GM23338 (cell line): Measurements from ENCODE around the gene CFDP1. TPM values are rescaled to one million over a fixed set of nuclear protein-coding genes. Genes with fewer than 3 reads are reported as not detected.
A peak's percentile ranks its signal among the peaks of the same experiment; 100 is the strongest.

Experiments
- ATAC-seq: fragments of 200-7000 bp; cut with Tn5 transposase; 3 replicates; pipeline ENCODE4 v1.9.1; 2020
- DNase-seq: peaks from one replicate; pipeline ENCODE4 v3.0.0-alpha.2; 2015; ENCODE audit warnings: low spot score
- H2AFZ ChIP-seq: fragments of 200-600 bp; sonication (generic); 2 replicates; pipeline ENCODE4 v1.8.0; 2016; ENCODE audit warnings: antibody characterized with exemption, mild to moderate bottlenecking, moderate library complexity
- H3F3A ChIP-seq: fragments of 200-600 bp; sonication (generic); replicated peaks from 2 replicates; pipeline ENCODE4 v1.8.0; 2017; ENCODE audit warnings: antibody characterized with exemption, mixed run types, low read depth
- H3K27ac ChIP-seq: fragments of 200-600 bp; sonication (generic); 2 replicates; pipeline ENCODE4 v1.6.1; 2016; ENCODE audit warnings: low read depth
- H3K27me3 ChIP-seq: fragments of 200-600 bp; sonication (generic); 2 replicates; pipeline ENCODE4 v1.8.0; 2016; ENCODE audit warnings: mild to moderate bottlenecking, mixed run types, moderate library complexity; ENCODE audit not compliant: insufficient read depth
- H3K36me3 ChIP-seq: fragments of 200-600 bp; sonication (generic); 2 replicates; pipeline ENCODE4 v1.8.0; 2016; ENCODE audit warnings: mild to moderate bottlenecking; ENCODE audit not compliant: insufficient read depth
- H3K4me1 ChIP-seq: fragments of 200-600 bp; sonication (generic); 2 replicates; pipeline ENCODE4 v1.8.0; 2016; ENCODE audit warnings: mild to moderate bottlenecking, moderate library complexity; ENCODE audit not compliant: insufficient read depth
- H3K4me2 ChIP-seq: fragments of 200-600 bp; sonication (generic); 2 replicates; pipeline ENCODE4 v1.7.1; 2017; ENCODE audit warnings: mixed run types
- H3K4me3 ChIP-seq: fragments of 200-600 bp; sonication (generic); 2 replicates; pipeline ENCODE4 v1.6.1; 2016; ENCODE audit warnings: mixed run types
- H3K79me2 ChIP-seq: fragments of 200-600 bp; sonication (generic); replicated peaks from 2 replicates; pipeline ENCODE4 v1.8.0; 2017; ENCODE audit warnings: mild to moderate bottlenecking; ENCODE audit not compliant: insufficient read depth
- H3K9me2 ChIP-seq: fragments of 200-600 bp; sonication (generic); 2 replicates; pipeline ENCODE4 v1.8.0; 2017; ENCODE audit not compliant: insufficient read depth
- H4K20me1 ChIP-seq: fragments of 200-600 bp; sonication (generic); replicated peaks from 2 replicates; pipeline ENCODE4 v1.8.0; 2017; ENCODE audit warnings: mild to moderate bottlenecking; ENCODE audit not compliant: insufficient read depth
- H3K27ac Mint-ChIP-seq: 2 replicates; pipeline ENCODE4 v1.8.0; 2020; ENCODE audit warnings: inconsistent platforms, mild to moderate bottlenecking, moderate library complexity, mixed read lengths
- H3K27me3 Mint-ChIP-seq: 3 replicates; pipeline ENCODE4 v1.8.0; 2022; ENCODE audit warnings: low read depth, mild to moderate bottlenecking, moderate library complexity, mixed read lengths, inconsistent platforms; ENCODE audit not compliant: insufficient read depth, poor library complexity
- H3K36me3 Mint-ChIP-seq: 3 replicates; pipeline ENCODE4 v1.8.0; 2021; ENCODE audit warnings: low read depth, mild to moderate bottlenecking, inconsistent platforms, moderate library complexity, mixed read lengths
- H3K4me1 Mint-ChIP-seq: 3 replicates; pipeline ENCODE4 v1.8.0; 2020; ENCODE audit warnings: mild to moderate bottlenecking, inconsistent platforms, mixed read lengths
- H3K4me3 Mint-ChIP-seq: 3 replicates; pipeline ENCODE4 v1.8.0; 2021; ENCODE audit warnings: moderate library complexity, mild to moderate bottlenecking, inconsistent platforms, mixed read lengths
- H3K9me3 Mint-ChIP-seq: 3 replicates; pipeline ENCODE4 v1.8.0; 2020; ENCODE audit warnings: moderate library complexity, mild to moderate bottlenecking, inconsistent platforms, mixed read lengths
- CREB1 ChIP-seq: fragments of 250-450 bp; sonication (Bioruptor Pico); IDR thresholded peaks from 2 replicates; pipeline ENCODE4 v1.5.0; 2020; ENCODE audit warnings: low read depth, mild to moderate bottlenecking, moderate library complexity
- EZH2 ChIP-seq: fragments of 200-600 bp; sonication (generic); IDR thresholded peaks from one replicate; pipeline ENCODE4 v1.8.0; 2017; ENCODE audit warnings: antibody characterized with exemption, mild to moderate bottlenecking, low read depth; ENCODE audit not compliant: unreplicated experiment
- EZH2phosphoT487 ChIP-seq: fragments of 200-600 bp; sonication (generic); IDR thresholded peaks from one replicate; pipeline ENCODE4 v1.8.1; 2018; ENCODE audit warnings: antibody characterized with exemption; ENCODE audit not compliant: unreplicated experiment
- NANOG ChIP-seq: IDR thresholded peaks from 2 replicates; pipeline ENCODE4 v1.6.1; 2016; ENCODE audit warnings: antibody characterized with exemption, borderline replicate concordance
- POLR2AphosphoS5 ChIP-seq: IDR thresholded peaks from 2 replicates; pipeline ENCODE4 v1.6.1; 2016; ENCODE audit warnings: antibody characterized with exemption, low read depth
- STAT1 ChIP-seq: IDR thresholded peaks from one replicate; pipeline ENCODE4 v1.6.1; 2016; ENCODE audit warnings: antibody characterized with exemption; ENCODE audit not compliant: unreplicated experiment
- ZNF114 ChIP-seq: fragments of 250-450 bp; sonication (Bioruptor Pico); IDR thresholded peaks from 2 replicates; pipeline ENCODE4 v1.5.0; 2020; ENCODE audit warnings: mild to moderate bottlenecking, moderate library complexity
- ZNF331 ChIP-seq: fragments of 250-450 bp; sonication (Bioruptor Pico); IDR thresholded peaks from 2 replicates; pipeline ENCODE4 v1.5.0; 2020; ENCODE audit warnings: low read depth, mild to moderate bottlenecking, moderate library complexity
- polyA plus RNA-seq: library from polyadenylated mRNA; unstranded; fragments of >200 nt; fragmentation: Nextera tagmentation; extraction: Ambion mirVana; gene quantifications from 2 replicates; pipeline ENCODE4 v1.2.1, GENCODE V29; 2016
- total RNA-seq: library from RNA; depleted of rRNA; stranded (reverse); fragments of >200 nt; shearing (Covaris generic); gene quantifications from 2 replicates; pipeline ENCODE4 v1.2.3, GENCODE V29; 2014
- TF ChIP-seq, protein P1 (sequence below): IDR thresholded peaks from one replicate; pipeline ENCODE4 v1.6.1; 2018; ENCODE audit warnings: antibody characterized with exemption; ENCODE audit not compliant: unreplicated experiment
- TF ChIP-seq, protein P2 (sequence below): IDR thresholded peaks from 2 replicates; pipeline ENCODE4 v1.6.1; 2016; ENCODE audit warnings: antibody characterized with exemption

Gene CFDP1
- total and polyA plus RNA-seq, 2 experiments from 2014 or later, result 89.9 to 224 TPM

DNA sequence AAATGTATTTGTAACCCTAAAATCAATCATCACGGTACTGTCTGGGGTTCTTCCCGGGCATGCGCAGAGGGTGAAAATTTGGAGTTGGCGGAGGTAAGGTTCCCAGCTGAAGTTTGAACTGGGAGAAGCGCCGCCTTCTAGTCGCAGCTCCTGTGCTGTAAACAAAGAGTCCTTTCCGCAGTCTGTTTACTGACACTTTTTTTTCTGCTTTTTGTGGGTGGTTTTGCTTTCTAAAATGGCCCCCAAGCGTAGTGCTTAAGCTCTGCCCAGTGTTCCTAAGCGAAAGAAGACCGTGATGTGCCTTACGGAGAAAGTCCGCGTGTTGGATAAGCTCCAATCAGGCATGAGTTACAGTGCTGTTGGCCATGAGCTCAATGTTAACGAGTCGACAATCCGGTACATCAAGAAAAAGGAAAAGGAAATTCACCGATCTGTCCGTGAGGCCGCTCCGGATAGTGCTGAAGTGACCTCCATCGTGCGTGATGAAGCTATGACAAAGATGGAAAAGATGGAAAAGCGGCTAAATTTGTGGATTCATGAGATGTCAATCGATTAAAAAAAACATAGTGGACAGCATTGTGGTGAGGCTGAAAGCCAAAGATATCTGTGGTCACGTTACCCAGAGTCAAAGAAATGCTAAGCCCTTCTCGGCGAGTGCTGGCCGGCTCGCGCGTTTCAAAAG is 570 bp upstream of the CFDP1 start:
- ATAC-seq, result peak; percentile 73
- Mint-ChIP-seq H3K27ac (peak overlapping the region; percentile 96), H3K4me3 (peak overlapping the region; percentile 78), H3K27me3 (peaks cover 10% of the 10 kb centered on the region), H3K9me3 (peaks cover 5% of the 10 kb centered on the region; the same call in 2 of the 3 replicates), H3K36me3 (peaks cover 17% of the 10 kb centered on the region), H3K4me1 (peaks cover 11% of the 10 kb centered on the region)
- H3K36me3 ChIP-seq, result no peaks in the 10 kb centered on the region
- peak overlapping the region; percentile 58 for H3K4me3 ChIP-seq
- H3K4me2 ChIP-seq, result peak overlapping the region; percentile 79
- peak overlapping the region; percentile 94 for H3K27ac ChIP-seq
- TF ChIP-seq POLR2AphosphoS5, result no peak
- TF ChIP-seq, protein P1, sequence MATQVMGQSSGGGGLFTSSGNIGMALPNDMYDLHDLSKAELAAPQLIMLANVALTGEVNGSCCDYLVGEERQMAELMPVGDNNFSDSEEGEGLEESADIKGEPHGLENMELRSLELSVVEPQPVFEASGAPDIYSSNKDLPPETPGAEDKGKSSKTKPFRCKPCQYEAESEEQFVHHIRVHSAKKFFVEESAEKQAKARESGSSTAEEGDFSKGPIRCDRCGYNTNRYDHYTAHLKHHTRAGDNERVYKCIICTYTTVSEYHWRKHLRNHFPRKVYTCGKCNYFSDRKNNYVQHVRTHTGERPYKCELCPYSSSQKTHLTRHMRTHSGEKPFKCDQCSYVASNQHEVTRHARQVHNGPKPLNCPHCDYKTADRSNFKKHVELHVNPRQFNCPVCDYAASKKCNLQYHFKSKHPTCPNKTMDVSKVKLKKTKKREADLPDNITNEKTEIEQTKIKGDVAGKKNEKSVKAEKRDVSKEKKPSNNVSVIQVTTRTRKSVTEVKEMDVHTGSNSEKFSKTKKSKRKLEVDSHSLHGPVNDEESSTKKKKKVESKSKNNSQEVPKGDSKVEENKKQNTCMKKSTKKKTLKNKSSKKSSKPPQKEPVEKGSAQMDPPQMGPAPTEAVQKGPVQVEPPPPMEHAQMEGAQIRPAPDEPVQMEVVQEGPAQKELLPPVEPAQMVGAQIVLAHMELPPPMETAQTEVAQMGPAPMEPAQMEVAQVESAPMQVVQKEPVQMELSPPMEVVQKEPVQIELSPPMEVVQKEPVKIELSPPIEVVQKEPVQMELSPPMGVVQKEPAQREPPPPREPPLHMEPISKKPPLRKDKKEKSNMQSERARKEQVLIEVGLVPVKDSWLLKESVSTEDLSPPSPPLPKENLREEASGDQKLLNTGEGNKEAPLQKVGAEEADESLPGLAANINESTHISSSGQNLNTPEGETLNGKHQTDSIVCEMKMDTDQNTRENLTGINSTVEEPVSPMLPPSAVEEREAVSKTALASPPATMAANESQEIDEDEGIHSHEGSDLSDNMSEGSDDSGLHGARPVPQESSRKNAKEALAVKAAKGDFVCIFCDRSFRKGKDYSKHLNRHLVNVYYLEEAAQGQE, result no peak
- no peak for TF ChIP-seq ZNF331 (CRISPR knock-in tag)
- TF ChIP-seq CREB1 (CRISPR knock-in tag), result peak; percentile 49
- TF ChIP-seq, protein P2, sequence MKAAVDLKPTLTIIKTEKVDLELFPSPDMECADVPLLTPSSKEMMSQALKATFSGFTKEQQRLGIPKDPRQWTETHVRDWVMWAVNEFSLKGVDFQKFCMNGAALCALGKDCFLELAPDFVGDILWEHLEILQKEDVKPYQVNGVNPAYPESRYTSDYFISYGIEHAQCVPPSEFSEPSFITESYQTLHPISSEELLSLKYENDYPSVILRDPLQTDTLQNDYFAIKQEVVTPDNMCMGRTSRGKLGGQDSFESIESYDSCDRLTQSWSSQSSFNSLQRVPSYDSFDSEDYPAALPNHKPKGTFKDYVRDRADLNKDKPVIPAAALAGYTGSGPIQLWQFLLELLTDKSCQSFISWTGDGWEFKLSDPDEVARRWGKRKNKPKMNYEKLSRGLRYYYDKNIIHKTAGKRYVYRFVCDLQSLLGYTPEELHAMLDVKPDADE, result no peak
- TF ChIP-seq NANOG, result no peak
- TF ChIP-seq EZH2phosphoT487, result no peak
- peaks cover 27% of the 10 kb centered on the region for H4K20me1 ChIP-seq
- DNase-seq, result peak; percentile 89
- H3F3A ChIP-seq, result peaks cover 3% of the 10 kb centered on the region
- H3K79me2 ChIP-seq, result peaks cover 39% of the 10 kb centered on the region
- no peaks in the 10 kb centered on the region for H3K27me3 ChIP-seq
- H2AFZ ChIP-seq, result peak overlapping the region; percentile 16; the same call in 1 of the 2 replicates
- H3K4me1 ChIP-seq, result peaks cover 5% of the 10 kb centered on the region; the same call in 1 of the 2 replicates
- H3K9me2 ChIP-seq, result peaks cover 3% of the 10 kb centered on the region; the same call in 1 of the 2 replicates

DNA sequence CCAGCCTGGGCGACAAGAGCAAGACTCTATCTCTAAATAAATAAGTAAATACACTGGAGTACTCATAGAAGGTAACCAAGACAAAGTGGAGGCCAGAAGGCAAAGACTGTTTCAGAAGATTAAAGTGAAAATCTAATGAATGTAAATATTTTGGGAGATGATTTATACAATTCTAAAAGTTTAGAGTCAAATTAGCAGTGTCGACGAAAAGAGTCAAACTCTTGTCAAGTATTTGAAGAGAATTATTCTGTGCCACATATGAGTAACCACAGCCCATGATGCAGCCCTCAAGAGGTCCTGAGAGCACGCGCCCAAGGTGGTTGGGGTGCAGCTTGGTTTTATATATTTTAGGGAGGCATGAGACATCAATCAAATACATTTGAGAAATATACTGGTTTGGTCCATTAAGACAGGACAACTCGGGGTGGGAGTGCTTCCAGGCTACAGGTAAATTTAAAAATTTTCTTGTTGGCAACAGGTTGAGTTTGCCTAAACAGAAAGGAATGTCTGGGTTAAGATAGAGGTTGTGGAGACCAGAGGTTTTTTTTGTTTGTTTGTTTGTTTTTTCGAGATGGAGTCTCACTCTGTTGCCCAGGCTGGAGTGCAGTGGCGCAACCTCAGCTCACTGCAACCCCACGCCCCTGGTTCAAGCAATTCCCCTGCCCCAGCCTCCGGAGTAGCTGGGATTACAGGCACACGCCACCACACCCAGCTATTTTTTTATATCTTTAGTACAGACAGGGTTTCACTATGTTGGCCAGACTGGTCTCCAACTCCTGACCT is 3.5 kb downstream of the CFDP1 start:
- DNase-seq (no peak), ATAC-seq (no peak)
- Mint-ChIP-seq H3K4me1 (peaks cover 17% of the 10 kb centered on the region), H3K27me3 (peaks cover 13% of the 10 kb centered on the region), H3K4me3 (no peak overlapping the region), H3K27ac (no peak overlapping the region), H3K36me3 (peaks cover 20% of the 10 kb centered on the region), H3K9me3 (no peaks in the 10 kb centered on the region; the same call in 1 of the 3 replicates)
- no peaks in the 10 kb centered on the region for H3K27me3 ChIP-seq
- peaks cover 3% of the 10 kb centered on the region for H3F3A ChIP-seq
- no peak overlapping the region for H3K27ac ChIP-seq
- H2AFZ ChIP-seq, result no peak overlapping the region
- peaks cover 5% of the 10 kb centered on the region for H3K4me1 ChIP-seq
- H3K79me2 ChIP-seq, result peaks cover 80% of the 10 kb centered on the region
- H3K4me3 ChIP-seq, result no peak overlapping the region
- H4K20me1 ChIP-seq, result peaks cover 55% of the 10 kb centered on the region
- H3K36me3 ChIP-seq, result no peaks in the 10 kb centered on the region
- no peaks in the 10 kb centered on the region for H3K9me2 ChIP-seq
- no peak overlapping the region for H3K4me2 ChIP-seq
- TF ChIP-seq EZH2 (no peak), STAT1 (no peak), NANOG (no peak), ZNF114 (CRISPR knock-in tag) (no peak), EZH2phosphoT487 (no peak), CREB1 (CRISPR knock-in tag) (no peak), POLR2AphosphoS5 (no peak), ZNF331 (CRISPR knock-in tag) (no peak)
- TF ChIP-seq, protein P1, result no peak
- TF ChIP-seq, protein P2, result no peak
